AG04450 (cell line): Measurements from ENCODE around the gene TRERF1. TPM values are rescaled to one million over a fixed set of nuclear protein-coding genes. Genes with fewer than 3 reads are reported as not detected.

ENCODE experiments used
- CTCF ChIA-PET: fragments of 300-600, 350-600 bp; formaldehyde crosslinking; extraction: SDS; loops from one replicate; lab custom pipeline; 2022; ENCODE audit warnings: antibody characterized with exemption, inconsistent platforms; lab: Charles Lee
- POLR2A ChIA-PET: fragments of 350-600 bp; formaldehyde crosslinking; extraction: SDS; loops from one replicate; lab custom pipeline; 2021; ENCODE audit warnings: antibody characterized with exemption, inconsistent platforms; lab: Yijun Ruan, JAX
- DNase-seq: peaks from one replicate; pipeline ENCODE4 v3.0.0-alpha.2; 2011; ENCODE audit warnings: low read depth, low spot score
- H3K27ac ChIP-seq: one replicate; pipeline ENCODE4 v1.5.1; 2012; ENCODE audit warnings: low read depth, low read length, control low read depth
- H3K27me3 ChIP-seq: one replicate; pipeline ENCODE4 v1.6.0; 2012; ENCODE audit warnings: low read length; ENCODE audit not compliant: control insufficient read depth, insufficient read depth
- H3K4me3 ChIP-seq: 2 replicates; pipeline ENCODE4 v1.5.1; 2011; ENCODE audit warnings: mild to moderate bottlenecking, low read depth, low read length, control low read depth
- H3K9me3 ChIP-seq: 2 replicates; pipeline ENCODE4 v1.5.1; 2012; ENCODE audit warnings: low read length; ENCODE audit not compliant: control insufficient read depth, insufficient read depth
- CTCF ChIP-seq: IDR thresholded peaks from 2 replicates; pipeline ENCODE4 v1.5.1; 2011; ENCODE audit warnings: low read depth, low read length, control low read depth, inconsistent platforms
- polyA plus RNA-seq: library from polyadenylated mRNA; depleted of rRNA; stranded (reverse); fragments of >200 nt; gene quantifications from 2 replicates; pipeline ENCODE4 v1.2.3, GENCODE V29; 2011

TRERF1 gene
- polyA plus RNA-seq, 1 experiment, result 7.3 TPM

GRCh38 chr6:42352856-42353564 is 98.7 kb downstream of the TRERF1 start:
- no peak overlapping the region for H3K4me3 ChIP-seq
- ChIA-PET CTCF (interaction anchor here (0.7 to 2.2 kb wide), 2 partner anchors 54 to 194 kb away, joined by 3 to 13 read pairs; no protein-coding TSS in a partner anchor), POLR2A (no interaction called here)
- no peaks in the 10 kb centered on the region; the same call in 1 of the 2 replicates for H3K9me3 ChIP-seq
- DNase-seq, result peak; percentile 34
- no peaks in the 10 kb centered on the region for H3K27me3 ChIP-seq
- no peak overlapping the region for H3K27ac ChIP-seq
- TF ChIP-seq CTCF, result no peak

- Histone ChIP-seq H3K9me3 (no peaks in the 10 kb centered on the region), H3K27me3 (no peaks in the 10 kb centered on the region), H3K27ac (no peak overlapping the region), H3K4me3 (no peak overlapping the region)
- ChIA-PET CTCF (interaction anchor here (2.0 to 2.1 kb wide), 2 partner anchors 181 to 197 kb away, joined by 6 to 8 read pairs; no protein-coding TSS in a partner anchor), POLR2A (no interaction called here)
- no peak for TF ChIP-seq CTCF
- no peak for DNase-seq
Observed at GRCh38 chr6:42350911-42351310, 100.8 kb downstream of the TRERF1 start.

GRCh38 chr6:42349753-42350511 is 101.8 kb downstream of the TRERF1 start:
- no peak for DNase-seq
- ChIA-PET POLR2A (no interaction called here), CTCF (interaction anchor here (2.0 to 2.1 kb wide), 2 partner anchors 182 to 197 kb away, joined by 6 to 8 read pairs; no protein-coding TSS in a partner anchor)
- no peak for TF ChIP-seq CTCF
- no peak overlapping the region for H3K4me3 ChIP-seq
- H3K9me3 ChIP-seq, result no peaks in the 10 kb centered on the region
- H3K27ac ChIP-seq, result peak overlapping the region; percentile 25
- H3K27me3 ChIP-seq, result no peaks in the 10 kb centered on the region

- Histone ChIP-seq H3K9me3 (no peaks in the 10 kb centered on the region), H3K27ac (no peak overlapping the region), H3K27me3 (no peaks in the 10 kb centered on the region), H3K4me3 (no peak overlapping the region)
- no peak for DNase-seq
- ChIA-PET CTCF (interaction anchor here (2.5 kb wide), 1 partner anchor 200 kb away, joined by 8 read pairs; no protein-coding TSS in a partner anchor), POLR2A (no interaction called here)
- no peak for TF ChIP-seq CTCF
Observed at GRCh38 chr6:42347456-42347855, 104.3 kb downstream of the TRERF1 start.
